NCI-H2107 treated with DMSO at 0.1 percent for 48 hours (cell line): ENCODE measurements around the gene HBD.
"Not testable (repeated sequence)": the region's sequence is repeated elsewhere in the genome, so short reads cannot be mapped to it uniquely, and the experiment has no call there.

Experiments used
- DNase-seq: peaks from one replicate; lab custom pipeline; 2025; ENCODE audit not compliant: unreplicated experiment; lab: John Stamatoyannopoulos, UW

Gene HBD

DNA sequence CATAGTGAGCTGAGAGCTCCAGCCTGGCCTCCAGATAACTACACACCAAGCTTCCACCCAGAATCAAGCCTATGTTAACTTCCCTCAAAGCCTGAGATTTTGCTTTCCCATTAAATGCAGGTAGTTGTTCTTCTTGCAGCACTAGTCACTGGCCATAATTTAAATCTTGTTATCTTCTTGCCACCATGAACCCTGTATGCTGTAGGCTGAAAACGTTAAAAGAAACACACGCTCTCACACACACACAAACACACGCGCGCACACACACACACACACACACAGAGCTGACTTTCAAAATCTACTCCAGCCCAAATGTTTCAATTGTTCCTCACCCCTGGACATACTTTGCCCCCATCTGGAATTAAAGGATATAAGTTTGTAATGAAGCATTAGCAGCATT is 19.2 kb upstream of the HBD start:
- not testable (repeated sequence) for DNase-seq

GRCh38 chr11:5252919-5253265 is 18.6 kb upstream of the HBD start:
- DNase-seq: no peak

GRCh38 chr11:5252192-5252918 is 18.1 kb upstream of the HBD start:
- no peak for DNase-seq

DNA sequence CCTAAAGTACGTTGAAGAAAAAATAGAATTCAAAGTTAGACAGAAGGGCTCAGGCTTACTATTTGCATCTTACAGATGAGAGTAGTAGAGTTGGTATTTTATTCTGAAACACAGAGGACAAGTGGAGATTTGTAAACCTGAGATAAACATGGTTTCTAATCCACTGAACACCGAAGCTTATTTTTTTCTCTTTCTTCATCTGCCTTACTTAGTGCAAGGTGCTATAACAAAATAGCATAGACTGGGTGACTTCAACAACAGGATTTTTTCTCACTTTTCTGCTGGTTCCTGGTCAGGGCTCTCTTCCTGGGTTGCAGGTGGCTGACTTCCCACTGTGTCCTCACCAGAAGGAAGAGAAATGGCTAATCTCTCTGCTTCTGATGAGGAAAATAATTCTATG is 17.5 kb upstream of the HBD start:
- DNase-seq: no peak

- no peak for DNase-seq
Measured at GRCh38 chr11:5250543-5251204, 16.4 kb upstream of the HBD start.

- not testable (repeated sequence) for DNase-seq
Measured at GRCh38 chr11:5249807-5250396, 15.6 kb upstream of the HBD start, which contains the start of gene HBG1. Gene HBG1, minus strand, starts transcription at chr11:5249857. Its CDS starts 53 bp downstream, at chr11:5249804.

DNA sequence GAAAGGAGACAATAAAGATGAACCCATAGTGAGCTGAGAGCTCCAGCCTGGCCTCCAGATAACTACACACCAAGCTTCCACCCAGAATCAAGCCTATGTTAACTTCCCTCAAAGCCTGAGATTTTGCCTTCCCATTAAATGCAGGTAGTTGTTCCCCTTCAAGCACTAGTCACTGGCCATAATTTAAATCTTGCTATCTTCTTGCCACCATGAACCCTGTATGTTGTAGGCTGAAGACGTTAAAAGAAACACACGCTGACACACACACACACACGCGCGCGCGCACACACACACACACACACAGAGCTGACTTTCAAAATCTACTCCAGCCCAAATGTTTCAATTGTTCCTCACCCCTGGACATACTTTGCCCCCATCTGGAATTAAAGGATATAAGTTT is 14.2 kb upstream of the HBD start:
- not testable (repeated sequence) for DNase-seq

GRCh38 chr11:5247472-5248192 is 13.3 kb upstream of the HBD start:
- DNase-seq: no peak

DNA sequence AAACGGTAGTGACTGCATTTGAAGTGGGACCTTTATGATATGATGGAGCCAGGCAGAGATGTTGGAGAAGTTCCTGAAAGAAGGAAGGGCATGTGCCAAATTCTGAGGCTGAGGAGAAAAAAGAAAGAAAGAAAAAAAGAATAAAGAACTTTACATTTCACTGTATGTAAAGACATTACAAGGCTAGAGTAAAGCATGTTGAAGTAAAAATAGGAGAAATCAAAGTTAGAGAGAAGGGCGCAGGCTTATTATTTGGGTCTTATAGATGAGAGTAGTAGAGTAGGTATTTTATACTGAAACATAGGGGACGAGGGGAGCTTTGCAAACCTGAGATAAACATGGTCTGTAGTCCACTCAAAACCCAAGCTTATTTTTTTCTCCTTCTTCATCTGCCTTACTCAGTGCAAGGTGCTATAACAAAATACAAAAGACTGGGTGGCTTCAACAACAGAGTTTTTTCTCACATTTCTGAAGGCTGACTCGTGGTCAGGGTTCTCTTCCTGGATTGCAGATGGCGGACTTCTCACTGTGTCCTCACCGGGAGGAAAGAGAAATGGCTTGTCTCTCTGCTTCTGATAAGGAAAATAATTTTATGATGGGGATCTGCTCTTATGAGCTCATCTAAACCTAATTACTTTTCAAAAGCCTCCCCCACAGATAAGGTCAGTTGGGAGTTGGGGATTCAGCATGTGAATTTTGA is 12.6 kb upstream of the HBD start:
- no peak for DNase-seq

GRCh38 chr11:5245155-5245554 is 10.9 kb upstream of the HBD start:
- no peak for DNase-seq

- no peak for DNase-seq
Measured at GRCh38 chr11:5243816-5244180, 9.5 kb upstream of the HBD start.

GRCh38 chr11:5242933-5243815 is 8.9 kb upstream of the HBD start:
- no peak for DNase-seq

- no peak for DNase-seq
Measured at GRCh38 chr11:5242208-5242607, 7.9 kb upstream of the HBD start.

GRCh38 chr11:5241458-5241857 is 7.2 kb upstream of the HBD start:
- DNase-seq: no peak

DNA sequence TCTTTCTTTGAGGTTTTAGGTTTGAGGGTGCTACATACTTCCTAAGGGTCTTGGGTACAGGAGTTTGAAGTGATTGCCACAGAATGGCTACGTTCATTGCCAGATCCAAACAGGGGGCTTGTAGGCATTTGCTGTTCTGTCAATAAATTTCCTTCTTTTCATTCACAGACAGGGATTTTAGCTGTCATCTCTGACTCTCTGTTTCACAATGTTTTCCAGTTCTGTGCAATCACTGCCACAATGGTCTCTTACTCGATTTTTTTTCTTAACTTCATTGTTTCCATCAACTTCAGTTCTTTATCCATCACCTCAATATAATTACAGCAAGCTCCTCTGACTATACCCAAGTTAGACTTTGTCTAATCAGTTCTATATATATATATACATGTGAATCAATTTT is 6.2 kb upstream of the HBD start:
- no peak for DNase-seq

GRCh38 chr11:5240056-5240455 is 5.8 kb upstream of the HBD start:
- DNase-seq: no peak

- no peak for DNase-seq
Measured at GRCh38 chr11:5239046-5239445, 4.8 kb upstream of the HBD start.

DNA sequence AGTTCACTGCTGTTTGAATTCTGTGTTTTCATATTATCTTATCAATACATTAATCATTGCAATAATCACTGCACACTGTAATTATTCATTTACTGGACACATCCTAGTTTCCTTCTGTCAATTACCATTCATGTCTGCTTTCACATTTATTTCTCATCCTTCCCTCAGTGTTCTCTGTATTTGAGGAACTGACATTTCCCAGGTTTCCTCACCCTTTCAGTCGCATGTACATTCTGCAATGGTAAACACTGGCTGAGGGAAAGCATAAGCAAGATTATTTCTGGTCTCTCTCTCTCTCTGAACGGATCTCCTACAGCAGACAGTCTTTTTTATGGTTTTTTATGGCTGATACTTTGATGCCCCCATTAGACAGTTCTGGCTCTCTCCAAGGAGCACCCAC is 4.2 kb upstream of the HBD start:
- DNase-seq: no peak

- DNase-seq: no peak
Measured at GRCh38 chr11:5237420-5237819, 3.1 kb upstream of the HBD start.

- DNase-seq: no peak
Measured at GRCh38 chr11:5235364-5236095, 1.2 kb upstream of the HBD start.
